H1 (cell line): ENCODE measurements around the gene MTMR2. TPM values are rescaled to one million over a fixed set of nuclear protein-coding genes. Genes with fewer than 3 reads are reported as not detected.

Source experiments
- CTCF ChIA-PET: fragments of 300-600 bp; sonication (Branson Sonifier 250); formaldehyde crosslinking; loops from one replicate; lab custom pipeline; 2021; ENCODE audit not compliant: partially characterized antibody; lab: Charles Lee
- POLR2A ChIA-PET: fragments of 300-600 bp; sonication (Branson Sonifier 250); formaldehyde crosslinking; loops from one replicate; lab custom pipeline; 2021; ENCODE audit warnings: inconsistent platforms; ENCODE audit not compliant: partially characterized antibody; lab: Charles Lee
- DNase-seq, 2 experiments: peaks; one replicate each; pipeline versions ENCODE4 v3.0.0 to v3.0.0-alpha.2; 2010 to 2022; ENCODE audit warnings: low spot score in 2 of 2, low read depth in 1 of 2, mixed read lengths in 1 of 2
- FAIRE-seq: peaks from 2 replicates; lab custom pipeline; 2011; peaks lifted over from hg19 to GRCh38; lab: Jason Lieb, UNC
- H2AFZ ChIP-seq: 2 replicates; pipeline ENCODE4 v1.8.1; 2012; ENCODE audit warnings: low read length, inconsistent platforms
- H2AK5ac ChIP-seq: 2 replicates; pipeline ENCODE4 v1.6.1; 2013; ENCODE audit warnings: low read depth, low read length
- H2BK120ac ChIP-seq: replicated peaks from 2 replicates; pipeline ENCODE3; 2013; ENCODE audit warnings: low read depth, low read length, inconsistent platforms
- H2BK12ac ChIP-seq: 2 replicates; pipeline ENCODE4 v1.6.1; 2013; ENCODE audit warnings: low read depth, low read length
- H2BK15ac ChIP-seq: 2 replicates; pipeline ENCODE4 v1.6.1; 2013; ENCODE audit warnings: low read length
- H2BK20ac ChIP-seq: 2 replicates; pipeline ENCODE4 v1.6.1; 2013; ENCODE audit warnings: low read length
- H2BK5ac ChIP-seq: 2 replicates; pipeline ENCODE4 v1.6.1; 2013; ENCODE audit warnings: low read depth, low read length
- H3K14ac ChIP-seq: 2 replicates; pipeline ENCODE4 v1.6.1; 2013; ENCODE audit warnings: inconsistent platforms; ENCODE audit not compliant: insufficient read length
- H3K18ac ChIP-seq: 2 replicates; pipeline ENCODE4 v1.6.1; 2013; ENCODE audit warnings: low read length; ENCODE audit errors: extremely low read depth
- H3K23ac ChIP-seq: 2 replicates; pipeline ENCODE4 v1.6.1; 2013; ENCODE audit warnings: inconsistent platforms; ENCODE audit not compliant: insufficient read length
- H3K23me2 ChIP-seq: 2 replicates; pipeline ENCODE4 v1.6.1; 2013; ENCODE audit warnings: low read depth, low read length
- H3K27ac ChIP-seq: 2 replicates; pipeline ENCODE4 v1.6.1; 2011; ENCODE audit warnings: low read depth, low read length, inconsistent platforms
- H3K27me3 ChIP-seq, 4 experiments: replicated peaks in 1 of 4; 1 replicate in 1 of 4; 2 replicates in 3 of 4; pipeline versions ENCODE4 v1.6.1 to v1.8.1; 2011 to 2013; ENCODE audit warnings: low read length in 3 of 4, mild to moderate bottlenecking in 3 of 4, inconsistent platforms in 2 of 4, mixed read lengths in 2 of 4, moderate library complexity in 1 of 4; ENCODE audit not compliant: control insufficient read depth in 3 of 4, insufficient read depth in 3 of 4; ENCODE audit errors: extremely low read depth in 1 of 4
- H3K36me3 ChIP-seq, 4 experiments: 2 replicates each; pipeline versions ENCODE4 v1.6.1 to v1.8.1; 2011 to 2013; ENCODE audit warnings: mild to moderate bottlenecking in 4 of 4, low read length in 3 of 4, moderate library complexity in 2 of 4, control low read depth in 1 of 4, inconsistent platforms in 1 of 4; ENCODE audit not compliant: insufficient read depth in 4 of 4, control insufficient read depth in 2 of 4
- H3K4ac ChIP-seq: replicated peaks from 2 replicates; pipeline ENCODE3; 2013; ENCODE audit warnings: low read length, low read depth, mixed read lengths, inconsistent platforms; ENCODE audit not compliant: insufficient read length
- H3K4me1 ChIP-seq, 4 experiments: replicated peaks in 1 of 4; 1 replicate in 1 of 4; 2 replicates in 3 of 4; pipeline versions ENCODE4 v1.6.1 to v1.8.1; 2011 to 2013; ENCODE audit warnings: low read length in 3 of 4, inconsistent platforms in 2 of 4, mixed read lengths in 1 of 4; ENCODE audit not compliant: insufficient read depth in 4 of 4, control insufficient read depth in 3 of 4
- H3K4me2 ChIP-seq, 2 experiments: 2 replicates each; pipeline versions ENCODE4 v1.6.1 to v1.8.1; 2011 to 2013; ENCODE audit warnings: low read depth in 2 of 2, low read length in 2 of 2, control low read depth in 1 of 2, inconsistent platforms in 1 of 2, mild to moderate bottlenecking in 1 of 2; ENCODE audit not compliant: insufficient read depth in 1 of 2
- H3K4me3 ChIP-seq, 4 experiments: fragments of 200-600, 300-600 bp in 1 of 4; sonication (generic), shearing (Covaris generic), sonication (Bioruptor Twin) in 1 of 4; 2 replicates each; pipeline versions ENCODE4 v1.5.1 to v1.8.1; 2011 to 2016; ENCODE audit warnings: low read length in 4 of 4, low read depth in 3 of 4, control low read depth in 2 of 4, inconsistent platforms in 2 of 4, mild to moderate bottlenecking in 2 of 4, mixed read lengths in 1 of 4, moderate library complexity in 1 of 4; ENCODE audit not compliant: insufficient read depth in 2 of 4; ENCODE audit errors: extremely low read depth in 1 of 4
- H3K56ac ChIP-seq: replicated peaks from 2 replicates; pipeline ENCODE3; 2013; ENCODE audit warnings: low read depth, mild to moderate bottlenecking, mixed read lengths, low read length, inconsistent platforms; ENCODE audit not compliant: insufficient read length
- H3K79me1 ChIP-seq: 2 replicates; pipeline ENCODE4 v1.6.1; 2013; ENCODE audit warnings: low read depth, low read length, control low read depth
- H3K79me2 ChIP-seq, 2 experiments: 2 replicates each; pipeline versions ENCODE4 v1.6.1 to v1.8.1; 2012 to 2013; ENCODE audit warnings: low read length in 2 of 2, mild to moderate bottlenecking in 2 of 2, inconsistent platforms in 1 of 2; ENCODE audit not compliant: insufficient read depth in 2 of 2, control insufficient read depth in 1 of 2
- H3K9ac ChIP-seq, 4 experiments: replicated peaks in 1 of 4; 1 replicate in 1 of 4; 2 replicates in 3 of 4; pipeline versions ENCODE4 v1.6.1 to v1.8.1; 2011 to 2013; ENCODE audit warnings: low read depth in 3 of 4, low read length in 3 of 4, control low read depth in 2 of 4, mild to moderate bottlenecking in 2 of 4, moderate library complexity in 2 of 4, inconsistent platforms in 1 of 4; ENCODE audit errors: extremely low read depth in 1 of 4
- H3K9me3 ChIP-seq, 2 experiments: 2 replicates each; pipeline versions ENCODE4 v1.6.1 to v1.8.1; 2012 to 2013; ENCODE audit warnings: mild to moderate bottlenecking in 2 of 2, moderate library complexity in 2 of 2, control low read depth in 1 of 2, inconsistent platforms in 1 of 2, low read depth in 1 of 2, low read length in 1 of 2, mixed read lengths in 1 of 2; ENCODE audit not compliant: insufficient read depth in 2 of 2
- H4K20me1 ChIP-seq, 2 experiments: replicated peaks in 1 of 2; 2 replicates each; pipeline versions ENCODE3 to v1.8.1; 2011 to 2013; ENCODE audit warnings: inconsistent platforms in 2 of 2, low read length in 2 of 2, mild to moderate bottlenecking in 1 of 2; ENCODE audit not compliant: insufficient read depth in 2 of 2, control insufficient read depth in 1 of 2
- H4K5ac ChIP-seq: 2 replicates; pipeline ENCODE4 v1.6.1; 2013; ENCODE audit warnings: low read length, low read depth, mixed read lengths, inconsistent platforms; ENCODE audit not compliant: insufficient read length
- H4K8ac ChIP-seq: 2 replicates; pipeline ENCODE4 v1.8.0; 2013; ENCODE audit warnings: mild to moderate bottlenecking, moderate library complexity, low read length, inconsistent platforms; ENCODE audit not compliant: insufficient read depth; ENCODE audit errors: extremely low read depth
- H4K91ac ChIP-seq: replicated peaks from 2 replicates; pipeline ENCODE3; 2013; ENCODE audit warnings: low read length, mixed read lengths, inconsistent platforms; ENCODE audit not compliant: insufficient read length
- EGR1 ChIP-seq: IDR thresholded peaks from 2 replicates; pipeline ENCODE4 v1.6.1; 2011; ENCODE audit warnings: low read depth, low read length, borderline replicate concordance
- FOSL1 ChIP-seq: IDR thresholded peaks from 2 replicates; pipeline ENCODE4 v1.6.1; 2011; ENCODE audit warnings: mild to moderate bottlenecking, low read depth, low read length, moderate library complexity; ENCODE audit not compliant: insufficient read depth
- GTF2F1 ChIP-seq: IDR thresholded peaks from 2 replicates; pipeline ENCODE4 v1.6.1; 2012; ENCODE audit warnings: low read depth, low read length, improper control_type of control experiment, borderline replicate concordance
- KDM1A ChIP-seq: fragments of 200-600, 300-600 bp; sonication (generic); IDR thresholded peaks from 2 replicates; pipeline ENCODE4 v1.7.1; 2016; ENCODE audit warnings: mild to moderate bottlenecking, low read length, borderline replicate concordance
- PHF8 ChIP-seq: fragments of 200-600 bp; sonication (generic); conservative IDR thresholded peaks from 2 replicates; pipeline ENCODE4 v1.7.1; 2012; ENCODE audit warnings: low read depth, mild to moderate bottlenecking, inconsistent platforms, low read length, moderate library complexity
- WGBS, 2 experiments: shearing (Covaris generic) in 1 of 2; methylation state at CpG; one replicate each; pipeline versions ENCODE4 v1.1.6 to v1.1.7; 2013 to 2015; ENCODE audit warnings: low lambda C conversion rate in 2 of 2, mixed read lengths in 2 of 2, inconsistent platforms in 1 of 2, low coverage in 1 of 2, missing lambda C conversion rate in 1 of 2; ENCODE audit not compliant: insufficient replicate concordance in 2 of 2, insufficient coverage in 1 of 2, insufficient read length in 1 of 2; ENCODE audit errors: extremely low coverage in 1 of 2, missing lambda C conversion rate in 1 of 2; 5-methylcytosine and 5-hydroxymethylcytosine counted together
- polyA plus RNA-seq, 7 experiments: library from polyadenylated mRNA; depleted of rRNA in 3 of 7; stranded (reverse) in 5 of 7; unstranded in 2 of 7; fragments of >200 nt in 5 of 7; fragments of 200-250 nt in 2 of 7; gene quantifications; 1 replicate in 5 of 7; 2 replicates in 1 of 7; 4 replicates in 1 of 7; pipeline versions ENCODE4 v1.2.1 to v1.2.3, GENCODE V29; 2011 to 2013; ENCODE audit warnings: missing spikeins in 2 of 7, mixed read lengths in 2 of 7
- total RNA-seq: library from RNA; stranded (reverse); fragmentation: NEBNext Ultra II Directional; extraction: Animal tissue kit (Norgen Biotek cat#: 25700); gene quantifications from 2 replicates; pipeline ENCODE4 v1.2.1, GENCODE V29; 2021

The MTMR2 gene
- total and polyA plus RNA-seq, 2 of the 8 experiments (the other 6 are each of a cell fraction or from before 2014, with no cell fraction given): 16.7 to 52.9 TPM

GRCh38 chr11:95961758-95962157, 37.9 kb upstream of the MTMR2 start:
- ChIA-PET CTCF (no interaction called here), POLR2A (no interaction called here)
- no peak for DNase-seq
- no peak for FAIRE-seq
- H3K23ac ChIP-seq: no peak overlapping the region
- no peak overlapping the region for H2BK120ac ChIP-seq
- H3K56ac ChIP-seq: no peak overlapping the region
- no peaks in the 10 kb centered on the region for H3K23me2 ChIP-seq
- no peak overlapping the region for H4K5ac ChIP-seq
- no peaks in the 10 kb centered on the region for H3K27me3 ChIP-seq
- H2BK20ac ChIP-seq: no peak overlapping the region
- H3K4me3 ChIP-seq: no peak overlapping the region
- no peak overlapping the region for H4K8ac ChIP-seq
- H3K79me1 ChIP-seq: no peaks in the 10 kb centered on the region
- H2BK5ac ChIP-seq: no peak overlapping the region
- no peak overlapping the region for H3K9ac ChIP-seq
- no peaks in the 10 kb centered on the region for H3K4me1 ChIP-seq
- H2AK5ac ChIP-seq: no peak overlapping the region
- no peak overlapping the region for H3K27ac ChIP-seq
- no peak overlapping the region for H2BK12ac ChIP-seq
- H3K14ac ChIP-seq: no peak overlapping the region
- H2AFZ ChIP-seq: no peak overlapping the region
- no peak overlapping the region for H3K4ac ChIP-seq
- H3K9me3 ChIP-seq: no peaks in the 10 kb centered on the region
- H3K79me2 ChIP-seq: no peaks in the 10 kb centered on the region
- H2BK15ac ChIP-seq: no peak overlapping the region
- H3K4me2 ChIP-seq: no peak overlapping the region
- WGBS, 2 experiments: 94% methylated on average over 1 of the region's 1 CpG; no CpG with 5 or more reads in 1 of the 2 experiments
- no peak for TF ChIP-seq PHF8
- TF ChIP-seq FOSL1: no peak
- TF ChIP-seq KDM1A: no peak
- no peak for TF ChIP-seq EGR1
- TF ChIP-seq GTF2F1: no peak
- H4K91ac ChIP-seq: no peak overlapping the region
- H4K20me1 ChIP-seq: no peaks in the 10 kb centered on the region
- no peaks in the 10 kb centered on the region for H3K36me3 ChIP-seq
- H3K18ac ChIP-seq: no peak overlapping the region
